Adrenal gland (tissue), 12 donors: Measurements from ENCODE around the gene CREBBP. TPM values are rescaled to one million over a fixed set of nuclear protein-coding genes. Genes with fewer than 3 reads are reported as not detected.

Source experiments
- DNase-seq, 7 donors: peaks; one replicate each; pipeline ENCODE4 v3.0.0-alpha.2; 2019 to 2020
- H3K27ac ChIP-seq, 5 donors: fragments of 200-600 bp; sonication (generic) in 4 of 5; 1 replicate in 3 of 5; 2 replicates in 2 of 5; pipeline versions ENCODE4 v1.5.1 to v1.8.0; 2016 to 2020; ENCODE audit warnings: mild to moderate bottlenecking in 1 of 5
- H3K27me3 ChIP-seq: fragments of 200-600 bp; 2 replicates; pipeline ENCODE4 v1.8.0; 2021
- H3K36me3 ChIP-seq, 2 donors: fragments of 200-600 bp; replicated peaks in 1 of 2; 1 replicate in 1 of 2; 2 replicates in 1 of 2; pipeline versions ENCODE4 v1.5.1 to v1.8.0; 2018 to 2022
- H3K4me1 ChIP-seq, 2 donors: fragments of 200-600 bp; replicated peaks in 1 of 2; 1 replicate in 1 of 2; 2 replicates in 1 of 2; pipeline versions ENCODE4 v1.5.1 to v1.8.0; 2018 to 2021
- H3K4me3 ChIP-seq, 4 donors: fragments of 200-600 bp; sonication (generic) in 3 of 4; one replicate each; pipeline ENCODE4 v1.5.1; 2016 to 2018
- H3K9me3 ChIP-seq, 3 donors: fragments of 200-600 bp; sonication (generic) in 1 of 3; replicated peaks in 1 of 3; 1 replicate in 2 of 3; 2 replicates in 1 of 3; pipeline versions ENCODE4 v1.5.1 to v1.8.0; 2016 to 2021
- POLR2A ChIP-seq, 2 donors: fragments of 450-650 bp; IDR thresholded peaks; one replicate each; pipeline ENCODE4 v1.6.1; 2017; ENCODE audit warnings: antibody characterized with exemption in 2 of 2, mild to moderate bottlenecking in 2 of 2, moderate library complexity in 1 of 2
- WGBS, 4 donors: extraction: QIAGEN DNeasy Blood & Tissue Kit in 2 of 4; methylation state at CpG; one replicate each; pipeline versions ENCODE4 v1.1.5 to v1.1.7; 2013 to 2017; 5-methylcytosine and 5-hydroxymethylcytosine counted together
- intact Hi-C, 2 donors: fragments of 100-400 bp; cut with DNase I; formaldehyde crosslinking; loops; one replicate each; pipeline versions ENCODE4 v1.14.1 to v1.15.0; 2022 to 2023
- polyA plus RNA-seq, 3 donors: library from polyadenylated mRNA; stranded (reverse); fragments of 200-250 nt in 2 of 3; fragments of 350-450 nt in 1 of 3; fragmentation: Illumina TruSeq in 1 of 3; extraction: RNeasy Lipid Tissue Mini Kit (QIAGEN cat#74804) in 1 of 3; gene quantifications; one replicate each; pipeline ENCODE4 v1.2.3, GENCODE V29; 2013 to 2014
- total RNA-seq, 9 donors: library from RNA; depleted of rRNA in 4 of 9; stranded (reverse); fragments of >200 nt in 4 of 9; fragments of 120-200 nt in 1 of 9; fragmentation: NEBNext Ultra II Directional in 1 of 9; extraction: Animal tissue kit (Norgen Biotek cat#: 25700) in 1 of 9; gene quantifications; one replicate each; pipeline versions ENCODE4 v1.1.0 to v1.2.4, GENCODE V29; 2013 to 2023
- TF ChIP-seq, protein P1 (sequence below), 6 experiments: fragments of 450-650 bp in 4 of 6; fragments of 200-600 bp in 2 of 6; sonication (generic) in 1 of 6; IDR thresholded peaks; 1 replicate in 5 of 6; 2 replicates in 1 of 6; pipeline versions ENCODE4 v1.5.1 to v1.8.0; 2016 to 2021; ENCODE audit warnings: antibody characterized with exemption in 6 of 6, mild to moderate bottlenecking in 2 of 6, moderate library complexity in 1 of 6
- donor health status: healthy with polysubstance abuse.
- donor health status: Bipolar disorder and iron deficiency.
- donor health status: DM: yes; HTN: yes; CAD: no.
- donor health status: DM: no; HTN: no; CAD: no.
- donor health status: DM: no; HTN: no; CAD: no.
- donor health status: DM: yes; HTN: yes; CAD: no.

CREBBP gene
- total and polyA plus RNA-seq, 12 donors: 13.7 to 67.7 (median 44.1) TPM

DNA sequence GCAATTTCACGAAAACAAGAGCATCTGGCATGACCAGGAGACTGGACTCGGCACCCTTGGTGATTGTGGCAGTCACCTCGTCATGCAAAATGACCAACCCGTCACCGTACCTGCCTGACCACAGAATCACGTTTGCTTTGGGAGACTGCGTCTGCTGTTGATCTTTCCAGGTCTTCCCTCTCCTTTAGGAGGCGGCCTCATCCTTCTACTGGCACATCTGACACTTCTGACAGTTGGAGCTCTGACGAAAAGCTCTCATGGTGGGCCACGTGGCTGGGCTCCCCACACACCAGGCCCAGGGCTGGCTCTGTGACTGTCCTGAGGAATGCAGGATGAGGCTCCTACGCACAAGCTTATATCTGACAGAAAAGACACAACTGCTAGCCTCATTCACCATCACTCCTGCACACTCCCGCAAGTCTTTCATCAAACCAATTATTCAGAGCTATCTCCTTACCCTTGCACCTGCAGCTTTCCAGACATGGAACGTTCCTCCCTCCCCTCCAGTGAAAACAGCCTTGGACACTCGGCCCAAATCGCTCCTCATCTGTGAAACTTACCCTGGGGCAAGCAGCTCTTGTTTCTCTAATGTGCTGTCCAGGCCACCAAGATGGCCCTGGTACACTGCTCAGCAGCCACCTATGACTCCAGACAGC, 166.8 kb downstream of the CREBBP start:
- WGBS, 4 donors: 86 to 91% (median 90%) methylated on average over 15 of the region's 15 CpGs
- H3K4me3 ChIP-seq: no peak overlapping the region
- TF ChIP-seq, protein P1, sequence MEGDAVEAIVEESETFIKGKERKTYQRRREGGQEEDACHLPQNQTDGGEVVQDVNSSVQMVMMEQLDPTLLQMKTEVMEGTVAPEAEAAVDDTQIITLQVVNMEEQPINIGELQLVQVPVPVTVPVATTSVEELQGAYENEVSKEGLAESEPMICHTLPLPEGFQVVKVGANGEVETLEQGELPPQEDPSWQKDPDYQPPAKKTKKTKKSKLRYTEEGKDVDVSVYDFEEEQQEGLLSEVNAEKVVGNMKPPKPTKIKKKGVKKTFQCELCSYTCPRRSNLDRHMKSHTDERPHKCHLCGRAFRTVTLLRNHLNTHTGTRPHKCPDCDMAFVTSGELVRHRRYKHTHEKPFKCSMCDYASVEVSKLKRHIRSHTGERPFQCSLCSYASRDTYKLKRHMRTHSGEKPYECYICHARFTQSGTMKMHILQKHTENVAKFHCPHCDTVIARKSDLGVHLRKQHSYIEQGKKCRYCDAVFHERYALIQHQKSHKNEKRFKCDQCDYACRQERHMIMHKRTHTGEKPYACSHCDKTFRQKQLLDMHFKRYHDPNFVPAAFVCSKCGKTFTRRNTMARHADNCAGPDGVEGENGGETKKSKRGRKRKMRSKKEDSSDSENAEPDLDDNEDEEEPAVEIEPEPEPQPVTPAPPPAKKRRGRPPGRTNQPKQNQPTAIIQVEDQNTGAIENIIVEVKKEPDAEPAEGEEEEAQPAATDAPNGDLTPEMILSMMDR (IDR thresholded peaks at IDR 0.05): no peak
- no peak for TF ChIP-seq POLR2A (IDR thresholded peaks at IDR 0.05)
- DNase-seq: no peak
- no peaks in the 10 kb centered on the region for H3K27me3 ChIP-seq
- no peak overlapping the region for H3K27ac ChIP-seq
- intact Hi-C loops: no loop called here
- H3K4me1 ChIP-seq: peaks cover 10 to 14% of the 10 kb centered on the region in 2 donors
- no peaks in the 10 kb centered on the region for H3K9me3 ChIP-seq
- H3K36me3 ChIP-seq: no peaks in the 10 kb centered on the region

DNA sequence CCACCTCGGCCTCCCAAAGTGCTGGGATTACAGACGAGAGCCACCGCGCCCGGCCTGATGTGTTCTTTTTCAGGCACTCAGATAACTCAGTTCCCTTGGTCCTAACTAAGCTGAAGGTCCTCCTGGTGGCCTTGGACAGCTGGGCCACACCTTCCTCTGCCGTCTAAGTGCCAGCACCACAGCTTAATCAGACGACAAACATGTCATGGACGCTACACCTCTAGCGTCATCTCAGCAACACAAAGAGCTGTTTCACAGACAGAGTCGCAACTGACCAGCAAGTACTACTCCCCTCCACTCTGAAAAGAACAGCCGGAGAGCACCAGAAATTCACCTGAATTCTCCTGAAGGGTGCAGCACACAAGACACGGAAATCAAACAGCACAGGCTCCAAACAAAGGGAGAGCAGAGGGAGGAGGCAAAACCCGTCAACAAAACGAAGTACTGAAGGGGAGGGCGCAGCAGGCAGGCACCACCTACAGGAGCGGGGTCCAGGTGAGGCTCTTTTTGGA, 167.6 kb downstream of the CREBBP start:
- intact Hi-C loops: no loop called here
- WGBS, 4 donors: 75 to 88% (median 82%) methylated on average over 16 of the region's 16 CpGs
- TF ChIP-seq POLR2A (IDR thresholded peaks at IDR 0.05): no peak
- TF ChIP-seq, protein P1 (IDR thresholded peaks at IDR 0.05): no peak
- no peak for DNase-seq
- H3K9me3 ChIP-seq: no peaks in the 10 kb centered on the region
- no peak overlapping the region for H3K27ac ChIP-seq
- H3K27me3 ChIP-seq: no peaks in the 10 kb centered on the region
- H3K4me3 ChIP-seq: no peak overlapping the region
- no peaks in the 10 kb centered on the region for H3K36me3 ChIP-seq
- H3K4me1 ChIP-seq: peaks cover 9% of the 10 kb centered on the region in 2 donors

- TF ChIP-seq, protein P1 (IDR thresholded peaks at IDR 0.05): no peak
- no peak for TF ChIP-seq POLR2A (IDR thresholded peaks at IDR 0.05)
- intact Hi-C loops: no loop called here
- WGBS, 4 donors: 90 to 95% (median 95%) methylated on average over 10 of the region's 10 CpGs
- Histone ChIP-seq H3K4me1 (no peaks in the 10 kb centered on the region), H3K9me3 (no peaks in the 10 kb centered on the region), H3K36me3 (no peaks in the 10 kb centered on the region), H3K27me3 (no peaks in the 10 kb centered on the region), H3K4me3 (no peak overlapping the region), H3K27ac (no peak overlapping the region)
- no peak for DNase-seq
These were observed 174.1 kb downstream of the CREBBP start for GRCh38 chr16:3706253-3707012.

DNA sequence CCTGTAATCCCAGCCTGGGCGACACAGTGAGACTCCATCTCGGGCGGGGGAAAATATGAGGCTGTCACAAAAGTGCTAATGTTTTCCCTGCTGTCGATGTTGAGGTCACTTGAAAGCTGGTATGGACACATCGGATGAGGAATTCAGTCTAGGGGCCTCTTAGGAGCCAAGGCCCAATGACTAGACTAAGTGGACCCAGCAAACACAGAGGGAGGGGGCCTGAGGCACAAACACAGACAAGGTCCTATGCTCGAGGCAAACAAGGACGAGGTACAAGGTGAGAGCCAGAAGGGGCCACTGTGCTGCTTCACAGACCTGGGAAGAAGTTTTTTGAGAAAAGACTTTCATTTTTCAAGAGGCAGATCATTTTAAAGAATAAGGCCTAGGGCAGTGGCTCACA, 178.4 kb downstream of the CREBBP start:
- no peaks in the 10 kb centered on the region for H3K4me1 ChIP-seq
- H3K27me3 ChIP-seq: no peaks in the 10 kb centered on the region
- 89 to 93% (median 92%) methylated on average over 7 of the region's 7 CpGs for WGBS, 4 donors
- H3K27ac ChIP-seq: no peak overlapping the region
- DNase-seq: no peak
- no peak overlapping the region for H3K4me3 ChIP-seq
- intact Hi-C loops: no loop called here
- no peaks in the 10 kb centered on the region for H3K9me3 ChIP-seq
- TF ChIP-seq POLR2A (IDR thresholded peaks at IDR 0.05): no peak
- TF ChIP-seq, protein P1 (IDR thresholded peaks at IDR 0.05): no peak
- H3K36me3 ChIP-seq: no peaks in the 10 kb centered on the region
